MG63 (cell line): ENCODE results near the gene PTGFRN. TPM values are rescaled to one million over a fixed set of nuclear protein-coding genes. Genes with fewer than 3 reads are reported as not detected.
A peak's percentile ranks its signal among the peaks of the same experiment; 100 is the strongest.
"Not testable (repeated sequence)": the region's sequence is repeated elsewhere in the genome, so short reads cannot be mapped to it uniquely, and the experiment has no call there.

Source experiments
- DNase-seq: peaks from one replicate; pipeline ENCODE4 v3.0.0-alpha.2; 2020
- H3K27me3 ChIP-seq: fragments of 250-450 bp; sonication (Bioruptor Pico); 2 replicates; pipeline ENCODE4 v1.5.1; 2020; ENCODE audit warnings: mild to moderate bottlenecking, moderate library complexity
- H3K36me3 ChIP-seq: fragments of 250-450 bp; sonication (Bioruptor Pico); 2 replicates; pipeline ENCODE4 v1.5.1; 2020; ENCODE audit warnings: mild to moderate bottlenecking, moderate library complexity
- H3K4me3 ChIP-seq: fragments of 250-450 bp; sonication (Bioruptor Pico); 2 replicates; pipeline ENCODE4 v1.5.1; 2020; ENCODE audit warnings: mild to moderate bottlenecking, moderate library complexity
- H3K9me3 ChIP-seq: fragments of 250-450 bp; sonication (Bioruptor Pico); 2 replicates; pipeline ENCODE4 v1.5.1; 2020; ENCODE audit warnings: mild to moderate bottlenecking, moderate library complexity
- total RNA-seq: library from RNA; depleted of rRNA; stranded (reverse); fragments of >200 nt; shearing (Covaris generic); gene quantifications from 2 replicates; pipeline ENCODE4 v1.2.3, GENCODE V29; 2014; ENCODE audit warnings: low replicate concordance

Gene PTGFRN
- total RNA-seq, 1 experiment from 2014 or later = 56.6 TPM

DNA sequence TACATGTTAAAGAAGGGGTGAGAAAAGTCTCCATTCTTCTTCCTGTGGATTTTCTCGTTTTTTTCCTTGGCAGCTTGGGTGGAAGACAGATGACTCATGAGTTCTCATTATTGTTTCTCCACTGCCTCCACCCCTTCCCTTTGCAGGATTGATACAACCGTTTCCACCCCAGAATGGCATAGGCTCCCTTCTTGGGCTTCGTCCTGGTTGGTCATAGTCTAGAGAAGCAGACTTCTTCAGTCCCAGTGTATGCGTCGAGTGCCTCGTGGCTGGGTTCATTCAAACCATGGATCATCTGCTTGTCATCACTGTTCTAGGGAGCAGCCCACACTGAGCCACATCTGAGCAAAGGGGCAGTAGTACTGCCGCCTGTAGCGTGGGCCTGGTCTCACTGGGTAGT is 13.7 kb downstream of the PTGFRN start:
- H3K36me3 ChIP-seq = no peaks in the 10 kb centered on the region
- H3K4me3 ChIP-seq = no peak overlapping the region
- peak; percentile 34 for DNase-seq
- H3K9me3 ChIP-seq = no peaks in the 10 kb centered on the region
- no peaks in the 10 kb centered on the region for H3K27me3 ChIP-seq

DNA sequence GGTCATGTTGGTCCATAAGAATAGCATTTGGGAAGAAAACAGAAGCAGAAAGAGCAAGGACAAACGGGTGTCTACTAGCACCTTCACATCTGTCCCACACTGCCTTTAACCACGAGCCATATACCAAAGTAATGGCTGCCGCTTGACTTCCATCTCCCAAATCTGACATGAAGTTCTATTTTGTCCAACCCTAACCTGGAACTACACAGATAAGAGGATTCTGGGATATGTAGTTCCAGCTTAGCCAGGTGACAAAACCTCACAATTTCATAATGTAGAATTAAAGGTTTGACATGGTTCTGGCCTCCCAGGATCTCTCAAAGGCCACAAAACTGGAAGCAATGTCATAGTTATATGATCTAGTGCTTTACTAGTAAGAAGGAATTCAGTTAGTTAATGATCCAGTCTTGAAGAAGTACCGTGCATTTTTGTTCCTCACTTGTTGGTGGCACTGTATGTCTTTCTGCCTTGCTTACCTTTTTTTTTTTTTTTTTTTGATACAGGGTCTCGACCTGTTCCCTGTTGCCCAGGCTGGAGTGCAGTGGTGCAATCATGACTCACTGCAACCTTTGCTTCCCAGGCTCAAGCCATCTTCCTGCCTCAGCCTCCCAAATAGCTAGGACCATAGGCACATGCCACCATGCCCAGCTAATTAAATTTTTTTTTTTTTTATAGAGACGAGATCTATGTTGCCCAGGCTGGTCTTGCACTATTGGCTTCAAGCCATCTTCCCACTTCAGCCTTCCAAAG is 17.5 kb downstream of the PTGFRN start:
- H3K27me3 ChIP-seq = no peaks in the 10 kb centered on the region
- DNase-seq = no peak
- H3K36me3 ChIP-seq = no peaks in the 10 kb centered on the region
- H3K4me3 ChIP-seq = no peak overlapping the region
- H3K9me3 ChIP-seq = no peaks in the 10 kb centered on the region

- Histone ChIP-seq H3K9me3 (no peaks in the 10 kb centered on the region), H3K4me3 (no peak overlapping the region), H3K27me3 (no peaks in the 10 kb centered on the region), H3K36me3 (no peaks in the 10 kb centered on the region)
- no peak for DNase-seq
Measured at GRCh38 chr1:116929961-116930592, 20.4 kb downstream of the PTGFRN start.

- DNase-seq = no peak
Measured at GRCh38 chr1:116931016-116931918, 21.6 kb downstream of the PTGFRN start.

GRCh38 chr1:116933606-116934515 is 24.1 kb downstream of the PTGFRN start:
- no peak overlapping the region for H3K4me3 ChIP-seq
- no peaks in the 10 kb centered on the region for H3K9me3 ChIP-seq
- H3K36me3 ChIP-seq = no peaks in the 10 kb centered on the region
- H3K27me3 ChIP-seq = no peaks in the 10 kb centered on the region
- DNase-seq = no peak

More at GRCh38 chr1:116931016-116931918, 21.6 kb downstream of the PTGFRN start:
- Histone ChIP-seq H3K9me3 (no peaks in the 10 kb centered on the region), H3K36me3 (no peaks in the 10 kb centered on the region), H3K4me3 (no peak overlapping the region), H3K27me3 (no peaks in the 10 kb centered on the region)

GRCh38 chr1:116934586-116935207 is 25.0 kb downstream of the PTGFRN start:
- DNase-seq = no peak
- no peaks in the 10 kb centered on the region for H3K9me3 ChIP-seq
- no peaks in the 10 kb centered on the region for H3K36me3 ChIP-seq
- no peaks in the 10 kb centered on the region for H3K27me3 ChIP-seq
- no peak overlapping the region for H3K4me3 ChIP-seq

DNA sequence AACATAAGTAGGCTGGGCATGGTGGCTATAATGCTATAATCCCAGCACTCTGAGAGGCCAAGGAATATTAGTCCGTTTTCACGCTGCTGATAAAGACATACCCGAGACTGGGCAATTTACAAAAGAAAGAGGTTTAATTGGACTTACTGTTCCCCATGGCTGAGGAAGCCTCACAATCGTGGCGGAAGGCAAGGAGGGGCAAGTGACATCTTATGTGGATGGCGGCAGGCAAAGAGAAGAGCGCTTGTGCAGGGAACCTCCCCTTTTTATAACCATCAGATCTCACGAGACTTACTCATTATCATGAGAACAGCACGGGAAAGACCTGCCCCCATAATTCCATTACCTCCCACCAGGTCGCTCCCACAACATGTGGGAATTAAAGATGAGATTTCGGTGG is 28.5 kb downstream of the PTGFRN start:
- Histone ChIP-seq H3K4me3 (no peak overlapping the region), H3K9me3 (no peaks in the 10 kb centered on the region), H3K36me3 (no peaks in the 10 kb centered on the region; the same call in 1 of the 2 replicates), H3K27me3 (no peaks in the 10 kb centered on the region)
- DNase-seq = no peak

GRCh38 chr1:116939780-116940543 is 30.2 kb downstream of the PTGFRN start:
- H3K9me3 ChIP-seq, DNase-seq, H3K27me3 ChIP-seq, H3K4me3 ChIP-seq, H3K36me3 ChIP-seq: not testable (repeated sequence)

DNA sequence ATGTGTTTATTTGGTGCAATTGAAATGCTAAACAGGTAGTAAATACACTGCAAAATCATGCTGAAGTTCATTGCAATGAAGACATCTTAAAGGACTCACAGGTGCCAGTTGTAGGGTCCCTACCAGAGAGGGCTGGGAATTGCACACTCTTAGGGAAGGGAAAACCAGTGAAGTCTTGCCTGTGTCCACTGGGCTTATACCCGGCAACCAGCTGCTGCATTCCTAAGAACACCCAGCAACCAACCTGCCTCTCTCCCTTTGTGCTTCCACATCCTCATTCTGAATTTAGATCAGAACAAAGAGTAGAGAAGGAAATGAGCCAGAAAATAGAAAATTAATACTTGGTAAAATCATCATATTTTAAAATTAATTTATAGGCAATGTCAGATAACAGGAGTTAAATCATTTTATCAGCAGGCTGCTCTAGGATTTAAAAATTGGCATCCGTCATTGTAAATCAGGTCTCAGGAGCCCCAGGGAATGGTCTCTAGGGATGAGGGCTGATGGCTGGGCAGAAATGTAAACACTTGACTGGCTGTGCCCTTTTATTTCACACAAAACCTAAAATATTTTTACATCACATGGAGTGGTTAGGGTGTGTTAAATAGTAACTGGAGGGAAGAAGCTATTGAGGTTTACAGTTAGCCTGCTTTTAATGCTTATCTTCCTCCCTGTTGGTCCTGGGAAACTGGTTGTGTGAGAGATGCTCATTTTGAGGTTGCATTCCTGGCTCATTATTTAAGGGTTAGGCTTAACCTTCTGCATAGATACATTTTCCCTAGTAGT is 31.3 kb downstream of the PTGFRN start:
- no peaks in the 10 kb centered on the region for H3K27me3 ChIP-seq
- no peak overlapping the region for H3K4me3 ChIP-seq
- no peaks in the 10 kb centered on the region; the same call in 1 of the 2 replicates for H3K36me3 ChIP-seq
- no peak for DNase-seq
- no peaks in the 10 kb centered on the region for H3K9me3 ChIP-seq

DNA sequence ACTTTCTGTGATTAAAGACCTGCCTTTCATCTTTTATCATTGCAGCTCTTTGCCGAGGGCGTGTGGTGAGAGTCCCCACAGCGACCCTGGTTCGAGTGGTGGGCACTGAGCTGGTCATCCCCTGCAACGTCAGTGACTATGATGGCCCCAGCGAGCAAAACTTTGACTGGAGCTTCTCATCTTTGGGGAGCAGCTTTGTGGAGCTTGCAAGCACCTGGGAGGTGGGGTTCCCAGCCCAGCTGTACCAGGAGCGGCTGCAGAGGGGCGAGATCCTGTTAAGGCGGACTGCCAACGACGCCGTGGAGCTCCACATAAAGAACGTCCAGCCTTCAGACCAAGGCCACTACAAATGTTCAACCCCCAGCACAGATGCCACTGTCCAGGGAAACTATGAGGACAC is 32.0 kb downstream of the PTGFRN start:
- no peak overlapping the region for H3K4me3 ChIP-seq
- no peaks in the 10 kb centered on the region for H3K27me3 ChIP-seq
- H3K9me3 ChIP-seq = no peaks in the 10 kb centered on the region
- DNase-seq = no peak
- no peaks in the 10 kb centered on the region; the same call in 1 of the 2 replicates for H3K36me3 ChIP-seq

DNA sequence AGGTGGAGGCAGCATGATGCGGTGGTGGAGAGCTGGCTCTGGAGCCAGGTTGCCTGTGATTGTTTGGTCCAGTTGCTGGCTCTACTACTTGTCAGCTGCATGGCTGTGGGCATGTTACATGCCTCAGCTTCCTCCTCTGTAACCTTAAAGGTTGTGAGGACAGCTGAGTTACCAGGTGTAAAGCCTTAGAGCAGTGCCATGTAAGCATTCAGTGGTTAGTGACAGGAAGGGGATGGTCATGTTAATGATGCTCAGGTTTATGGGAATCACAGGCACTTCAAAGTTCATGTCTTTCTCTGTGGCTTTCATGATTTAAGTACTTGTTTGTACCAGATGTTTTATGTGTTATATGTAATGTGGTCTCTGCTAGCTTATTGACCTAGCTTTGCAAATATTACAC is 32.6 kb downstream of the PTGFRN start:
- Histone ChIP-seq H3K36me3 (no peaks in the 10 kb centered on the region; the same call in 1 of the 2 replicates), H3K27me3 (no peaks in the 10 kb centered on the region), H3K9me3 (no peaks in the 10 kb centered on the region), H3K4me3 (no peak overlapping the region)
- DNase-seq = no peak

DNA sequence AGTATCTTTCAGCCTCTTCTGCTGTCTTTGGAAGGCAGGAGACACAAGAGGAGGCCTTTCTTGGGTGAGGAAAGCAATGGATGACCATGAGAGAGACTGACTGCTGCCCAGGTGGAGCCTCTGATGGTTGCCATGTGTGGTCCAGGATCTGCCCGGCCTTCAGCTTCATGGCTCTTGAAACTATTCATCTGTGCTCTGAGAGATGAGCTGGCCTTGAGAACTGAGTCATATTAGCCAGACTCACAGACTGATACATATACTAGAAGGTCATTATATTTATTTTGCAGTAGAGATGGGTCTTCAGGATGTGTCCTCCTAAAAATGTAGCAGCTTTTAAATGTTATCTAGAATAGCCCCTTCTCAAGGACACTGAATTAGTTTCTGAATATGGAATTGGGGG is 33.7 kb downstream of the PTGFRN start:
- Histone ChIP-seq H3K36me3 (no peaks in the 10 kb centered on the region; the same call in none of the 2 replicates), H3K9me3 (no peaks in the 10 kb centered on the region), H3K27me3 (no peaks in the 10 kb centered on the region), H3K4me3 (no peak overlapping the region)
- no peak for DNase-seq

DNA sequence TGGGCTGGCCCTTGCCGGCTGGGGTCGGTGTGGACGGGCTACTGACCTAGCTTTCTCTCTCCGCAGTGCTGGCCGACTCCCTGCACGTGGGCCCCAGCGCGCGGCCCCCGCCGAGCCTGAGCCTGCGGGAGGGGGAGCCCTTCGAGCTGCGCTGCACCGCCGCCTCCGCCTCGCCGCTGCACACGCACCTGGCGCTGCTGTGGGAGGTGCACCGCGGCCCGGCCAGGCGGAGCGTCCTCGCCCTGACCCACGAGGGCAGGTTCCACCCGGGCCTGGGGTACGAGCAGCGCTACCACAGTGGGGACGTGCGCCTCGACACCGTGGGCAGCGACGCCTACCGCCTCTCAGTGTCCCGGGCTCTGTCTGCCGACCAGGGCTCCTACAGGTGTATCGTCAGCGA is 34.9 kb downstream of the PTGFRN start:
- Histone ChIP-seq H3K4me3 (no peak overlapping the region), H3K27me3 (no peaks in the 10 kb centered on the region)
- no peak for DNase-seq

GRCh38 chr1:116945421-116945820 is 35.7 kb downstream of the PTGFRN start:
- peaks cover 3% of the 10 kb centered on the region for H3K36me3 ChIP-seq
- H3K9me3 ChIP-seq = no peaks in the 10 kb centered on the region
- H3K4me3 ChIP-seq = no peak overlapping the region
- no peaks in the 10 kb centered on the region for H3K27me3 ChIP-seq
- DNase-seq = no peak

More for the DNA sequence above, 34.9 kb downstream of the PTGFRN start:
- H3K9me3 ChIP-seq = no peaks in the 10 kb centered on the region
- H3K36me3 ChIP-seq = peaks cover 3% of the 10 kb centered on the region
